Stimulated activated CD4-positive, alpha-beta T cell treated with anti-CD3 and anti-CD28 coated beads, TNF-alpha, amount 100 ng/mL, for 24 hours (primary cell): ENCODE measurements around the gene UST.
A peak's percentile ranks its signal among the peaks of the same experiment; 100 is the strongest.
"Not testable (repeated sequence)": the region's sequence is repeated elsewhere in the genome, so short reads cannot be mapped to it uniquely, and the experiment has no call there.

Source experiments
- DNase-seq, 3 experiments: peaks; one replicate each; pipeline ENCODE4 v3.0.0-alpha.2; 2020; ENCODE audit warnings: low read depth in 3 of 3

UST gene

GRCh38 chr6:148735989-148736388 is 10.8 kb upstream of the UST start:
- no peak for DNase-seq

GRCh38 chr6:148736774-148737412 is 9.9 kb upstream of the UST start:
- no peak for DNase-seq

DNA sequence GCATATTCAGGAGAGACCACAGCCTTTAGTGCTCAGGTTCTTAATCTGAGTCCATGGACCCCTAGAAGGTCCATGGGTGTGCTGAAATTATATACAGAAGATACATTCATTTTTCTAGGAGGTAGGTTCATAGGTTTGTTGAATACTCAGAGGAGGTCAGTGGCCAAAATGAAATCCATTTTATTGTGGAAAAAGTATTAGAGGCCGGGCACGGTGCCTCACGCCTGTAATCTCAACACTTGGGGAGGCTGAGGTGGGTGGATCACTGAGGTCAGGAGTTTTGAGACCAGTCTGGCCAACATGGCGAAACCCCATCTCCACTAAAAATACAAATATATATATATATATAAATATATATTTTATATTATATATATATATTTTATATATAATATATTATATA is 9.0 kb upstream of the UST start:
- DNase-seq = no peak

- no peak for DNase-seq
Observed at GRCh38 chr6:148738946-148739821, 7.6 kb upstream of the UST start.

DNA sequence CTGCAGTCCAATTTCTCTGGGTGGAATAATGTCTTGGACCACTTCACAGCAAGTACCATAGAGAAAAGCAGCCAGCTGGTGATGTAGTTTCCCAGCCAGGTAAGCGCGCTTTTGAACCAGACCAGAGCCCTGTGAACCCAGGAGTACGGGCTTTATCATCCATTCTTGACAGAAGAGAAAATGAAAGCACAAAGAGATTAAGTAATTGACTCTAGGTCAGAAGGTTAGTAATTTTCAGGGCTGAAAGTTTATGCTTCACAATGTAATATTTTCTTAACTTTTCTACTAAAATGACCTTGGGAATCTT is 7.1 kb upstream of the UST start:
- no peak for DNase-seq

DNA sequence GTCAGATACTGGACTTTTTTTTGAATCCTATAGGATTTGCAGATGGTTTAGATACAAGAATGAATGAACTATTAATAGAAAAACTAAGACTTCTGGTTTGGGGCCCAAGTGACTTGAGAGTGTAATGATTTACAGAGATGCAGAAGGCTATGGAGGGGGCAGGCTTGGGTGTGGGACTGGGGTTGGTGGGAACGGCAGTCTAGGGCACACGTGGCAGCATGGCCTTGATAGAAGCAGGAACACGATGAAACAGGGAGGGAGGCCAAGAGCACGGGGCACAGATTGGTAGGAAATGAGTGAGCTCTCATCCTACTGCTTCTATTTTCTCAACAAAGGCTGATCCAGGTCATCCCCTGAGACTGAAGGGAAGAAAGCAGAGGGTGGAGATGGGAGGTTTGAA is 3.4 kb upstream of the UST start:
- DNase-seq = no peak

GRCh38 chr6:148745926-148746325 is 904 bp upstream of the UST start:
- DNase-seq = no peak

GRCh38 chr6:148747145-148747470 is 278 bp downstream of the UST start:
- DNase-seq = no peak

DNA sequence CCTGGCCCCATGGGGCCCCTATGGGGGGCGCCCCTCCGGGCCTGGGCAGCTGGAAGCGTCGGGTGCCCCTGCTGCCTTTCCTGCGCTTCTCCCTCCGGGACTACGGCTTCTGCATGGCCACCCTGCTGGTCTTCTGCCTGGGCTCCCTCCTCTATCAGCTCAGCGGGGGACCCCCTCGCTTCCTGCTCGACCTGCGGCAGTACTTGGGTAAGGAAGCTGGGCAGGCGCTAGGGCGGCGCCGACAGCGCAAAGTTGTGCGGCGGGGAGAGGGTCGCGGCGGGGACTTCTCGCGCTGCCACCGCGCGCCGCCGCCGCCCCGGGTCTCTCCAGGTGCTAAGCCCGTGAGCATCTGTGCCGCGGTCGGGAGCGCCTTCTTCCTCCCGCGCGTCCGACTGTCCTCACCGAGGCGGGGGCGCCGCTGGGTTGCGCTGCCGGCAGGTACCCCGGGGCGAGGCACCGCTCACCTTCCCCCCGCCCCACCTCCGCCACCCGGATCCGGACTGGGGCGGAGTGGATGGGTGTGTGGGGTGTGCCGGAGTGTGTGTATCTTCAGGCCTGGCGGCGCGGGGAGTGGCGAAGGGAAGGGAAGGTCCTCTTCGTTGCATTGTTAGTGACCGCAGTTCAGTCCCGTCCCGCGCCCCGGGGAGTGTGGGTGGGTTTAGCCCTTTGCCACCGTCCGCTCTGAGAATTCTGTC is 788 bp downstream of the UST start:
- peak in 1 of 3 experiments; percentile 29 for DNase-seq

DNA sequence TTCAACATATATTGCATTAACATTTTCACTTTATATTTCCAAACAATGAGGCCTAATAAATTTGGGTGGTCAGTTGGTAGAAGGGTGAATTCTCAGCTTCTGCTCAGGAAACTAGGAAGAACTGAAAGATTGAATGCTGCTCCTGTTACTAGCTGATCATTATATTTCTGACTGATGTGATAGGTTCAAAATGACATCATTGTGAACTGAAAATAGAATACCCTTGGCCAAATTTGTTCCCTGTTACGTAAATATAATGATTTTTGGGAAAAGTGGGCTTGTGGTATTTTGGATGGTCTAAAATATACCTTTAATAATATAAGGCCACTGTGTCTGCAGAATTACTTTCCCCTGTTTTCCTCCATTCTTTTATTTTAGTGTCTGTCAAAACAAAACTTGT is 2.8 kb downstream of the UST start:
- no peak for DNase-seq

GRCh38 chr6:148750838-148751792 is 4.3 kb downstream of the UST start:
- no peak for DNase-seq

GRCh38 chr6:148751793-148752170 is 5.0 kb downstream of the UST start:
- DNase-seq = no peak

DNA sequence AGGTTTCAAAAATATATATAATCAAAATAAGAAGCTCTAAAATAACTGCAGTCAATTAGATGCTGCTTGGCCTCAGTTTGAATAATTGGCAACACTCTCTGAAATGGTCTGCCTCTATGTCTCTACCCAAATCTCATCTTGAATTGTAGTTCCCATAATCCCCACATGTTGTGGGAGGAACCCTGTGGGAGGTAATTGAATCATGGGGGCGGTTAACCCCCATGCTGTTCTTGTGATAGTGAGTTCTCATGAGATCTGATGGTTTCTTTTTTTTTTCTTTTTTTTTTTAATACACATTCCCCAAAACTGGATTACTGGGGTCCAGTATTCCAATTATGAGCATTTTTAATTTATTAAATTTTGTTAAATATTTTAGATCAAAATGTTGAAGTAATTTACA is 8.5 kb downstream of the UST start:
- not testable (repeated sequence) for DNase-seq

GRCh38 chr6:148757944-148758480 is 11.2 kb downstream of the UST start:
- no peak for DNase-seq

- peak in 1 of 3 experiments; percentile 26 for DNase-seq
Observed at GRCh38 chr6:148758492-148758891, 11.7 kb downstream of the UST start.

GRCh38 chr6:148760258-148760534 is 13.4 kb downstream of the UST start:
- no peak for DNase-seq

GRCh38 chr6:148760568-148761526 is 14.0 kb downstream of the UST start:
- DNase-seq = peak in 1 of 3 experiments; percentile 32

DNA sequence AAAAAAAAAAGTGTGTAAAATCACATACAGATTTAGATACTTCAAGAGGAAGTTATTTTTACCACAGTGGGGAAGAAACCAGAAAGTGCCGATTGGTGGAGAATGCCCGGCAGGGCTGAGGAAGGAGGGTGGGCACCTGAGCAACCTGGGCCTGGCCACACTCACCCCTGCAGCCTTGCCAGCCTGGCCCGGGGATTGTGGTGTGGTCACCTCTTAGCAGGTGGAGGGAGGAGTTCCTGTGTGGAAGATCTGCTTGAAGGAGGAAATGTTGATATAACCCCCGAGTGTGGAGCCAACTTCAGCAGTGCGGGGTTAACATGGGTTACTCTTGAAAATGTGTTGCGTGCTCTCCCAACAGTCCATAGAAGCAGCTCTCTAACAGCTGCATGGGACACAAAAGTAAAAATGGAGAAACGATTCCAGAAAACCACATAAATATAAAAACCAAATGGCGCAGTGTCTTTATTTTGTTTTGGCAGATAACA is 14.7 kb downstream of the UST start:
- DNase-seq = no peak

- DNase-seq = no peak
Observed at GRCh38 chr6:148762231-148762630, 15.4 kb downstream of the UST start.

GRCh38 chr6:148764259-148765020 is 17.6 kb downstream of the UST start:
- not testable (repeated sequence) for DNase-seq
